Measurements from ENCODE around the gene DPYD. TPM values are rescaled to one million over a fixed set of nuclear protein-coding genes. Genes with fewer than 3 reads are reported as not detected.

DPYD gene
- total RNA-seq, 1 donor from 2014 or later = 8.8 TPM

DNA sequence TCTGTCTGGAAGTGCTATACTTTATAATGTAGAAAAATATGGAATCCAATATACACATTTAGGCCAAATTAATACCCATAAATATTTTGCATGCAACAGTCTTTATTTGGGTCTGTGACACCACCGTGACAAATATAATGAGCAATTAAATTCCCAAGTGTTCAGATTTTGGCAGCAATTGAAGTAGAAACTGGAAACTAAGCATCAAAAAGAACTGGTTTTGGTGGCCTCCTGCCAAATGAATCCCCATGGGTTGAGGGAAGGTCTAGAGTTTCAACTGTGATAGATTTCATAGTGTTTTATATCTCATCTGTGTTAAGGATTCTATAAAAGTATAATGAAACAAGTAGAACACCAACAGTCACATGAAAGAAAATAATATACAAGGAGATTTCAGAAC is 88.4 kb downstream of the DPYD start:
- Histone ChIP-seq H3K4me1 (ENCODE audit: insufficient read depth, low read length) (no peaks in the 10 kb centered on the region), H3K27me3 (ENCODE audit: insufficient read depth, low read length) (no peaks in the 10 kb centered on the region)
- FAIRE-seq = no peak

DNA sequence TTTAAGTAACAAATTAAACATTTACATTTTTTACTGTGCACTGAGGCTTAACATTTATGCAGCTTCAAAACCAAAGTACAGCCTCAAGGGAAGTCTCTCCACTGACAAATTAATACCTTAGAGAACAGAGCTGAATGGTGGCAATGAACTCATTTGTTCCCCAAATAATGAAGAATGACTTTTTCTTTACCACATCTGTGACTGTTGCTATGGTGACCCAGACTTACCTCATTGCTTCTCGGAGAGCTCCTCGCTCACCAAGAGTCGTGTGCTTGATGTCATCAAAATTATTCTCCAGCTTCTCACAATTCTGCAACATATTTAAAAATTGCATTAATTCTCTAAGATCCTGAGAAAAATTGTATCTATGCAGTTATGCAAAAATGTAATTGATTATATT is 92.9 kb downstream of the DPYD start:
- no peak for TF ChIP-seq EZH2 (IDR thresholded peaks at IDR 0.05; ENCODE audit: insufficient read depth, low read length)
- TF ChIP-seq, protein P1, sequence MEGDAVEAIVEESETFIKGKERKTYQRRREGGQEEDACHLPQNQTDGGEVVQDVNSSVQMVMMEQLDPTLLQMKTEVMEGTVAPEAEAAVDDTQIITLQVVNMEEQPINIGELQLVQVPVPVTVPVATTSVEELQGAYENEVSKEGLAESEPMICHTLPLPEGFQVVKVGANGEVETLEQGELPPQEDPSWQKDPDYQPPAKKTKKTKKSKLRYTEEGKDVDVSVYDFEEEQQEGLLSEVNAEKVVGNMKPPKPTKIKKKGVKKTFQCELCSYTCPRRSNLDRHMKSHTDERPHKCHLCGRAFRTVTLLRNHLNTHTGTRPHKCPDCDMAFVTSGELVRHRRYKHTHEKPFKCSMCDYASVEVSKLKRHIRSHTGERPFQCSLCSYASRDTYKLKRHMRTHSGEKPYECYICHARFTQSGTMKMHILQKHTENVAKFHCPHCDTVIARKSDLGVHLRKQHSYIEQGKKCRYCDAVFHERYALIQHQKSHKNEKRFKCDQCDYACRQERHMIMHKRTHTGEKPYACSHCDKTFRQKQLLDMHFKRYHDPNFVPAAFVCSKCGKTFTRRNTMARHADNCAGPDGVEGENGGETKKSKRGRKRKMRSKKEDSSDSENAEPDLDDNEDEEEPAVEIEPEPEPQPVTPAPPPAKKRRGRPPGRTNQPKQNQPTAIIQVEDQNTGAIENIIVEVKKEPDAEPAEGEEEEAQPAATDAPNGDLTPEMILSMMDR (IDR thresholded peaks at IDR 0.05; ENCODE audit: insufficient read depth, low read depth, low read length) = no peak
- Histone ChIP-seq H3K9me3 (ENCODE audit: insufficient read depth, low read depth, low read length) (no peaks in the 10 kb centered on the region), H3K4me2 (ENCODE audit: low read length) (no peak overlapping the region), H4K20me1 (ENCODE audit: insufficient read depth, low read length) (no peaks in the 10 kb centered on the region), H3K36me3 (ENCODE audit: insufficient read depth, low read length) (no peaks in the 10 kb centered on the region), H3K27ac (ENCODE audit: low read depth, low read length) (no peak overlapping the region), H3K4me3 (ENCODE audit: insufficient read depth, low read depth, low read length) (no peak overlapping the region), H3K79me2 (ENCODE audit: insufficient read depth, low read length) (no peaks in the 10 kb centered on the region), H3K9ac (ENCODE audit: low read length) (no peak overlapping the region), H3K27me3 (ENCODE audit: insufficient read depth, low read length) (no peaks in the 10 kb centered on the region), H3K4me1 (ENCODE audit: insufficient read depth, low read length) (no peaks in the 10 kb centered on the region), H2AFZ (ENCODE audit: low read depth, low read length) (no peak overlapping the region)
- Mint-ChIP-seq H3K27me3 (ENCODE audit: low read depth, unreplicated experiment) (no peaks in the 10 kb centered on the region), H3K4me3 (ENCODE audit: unreplicated experiment) (no peak overlapping the region), H3K9me3 (ENCODE audit: unreplicated experiment) (no peaks in the 10 kb centered on the region), H3K27ac (ENCODE audit: unreplicated experiment) (no peak overlapping the region), H3K4me1 (ENCODE audit: low read depth, unreplicated experiment) (peaks cover 3% of the 10 kb centered on the region), H3K36me3 (ENCODE audit: low read depth, unreplicated experiment) (no peaks in the 10 kb centered on the region)
- DNase-seq (ENCODE audit: low read depth) = peak; percentile 46
- no peak for FAIRE-seq

More for the DNA sequence above, 88.4 kb downstream of the DPYD start:
- H3K4me1 Mint-ChIP-seq (ENCODE audit: low read depth, unreplicated experiment) = peaks cover 5% of the 10 kb centered on the region
- no peak overlapping the region for H3K27ac Mint-ChIP-seq (ENCODE audit: unreplicated experiment)
- Histone ChIP-seq H2AFZ (ENCODE audit: low read depth, low read length) (no peak overlapping the region), H3K9ac (ENCODE audit: low read length) (no peak overlapping the region), H3K27ac (ENCODE audit: low read depth, low read length) (no peak overlapping the region), H3K9me3 (ENCODE audit: insufficient read depth, low read depth, low read length) (no peaks in the 10 kb centered on the region), H3K4me2 (ENCODE audit: low read length) (no peak overlapping the region), H3K79me2 (ENCODE audit: insufficient read depth, low read length) (no peaks in the 10 kb centered on the region), H3K4me3 (ENCODE audit: insufficient read depth, low read depth, low read length) (no peak overlapping the region), H3K36me3 (ENCODE audit: insufficient read depth, low read length) (no peaks in the 10 kb centered on the region), H4K20me1 (ENCODE audit: insufficient read depth, low read length) (no peaks in the 10 kb centered on the region)
- no peaks in the 10 kb centered on the region for H3K27me3 Mint-ChIP-seq (ENCODE audit: low read depth, unreplicated experiment)
- TF ChIP-seq EZH2 (IDR thresholded peaks at IDR 0.05; ENCODE audit: insufficient read depth, low read length) = no peak
- TF ChIP-seq, protein P1 (IDR thresholded peaks at IDR 0.05; ENCODE audit: insufficient read depth, low read depth, low read length) = no peak
- no peaks in the 10 kb centered on the region for H3K36me3 Mint-ChIP-seq (ENCODE audit: low read depth, unreplicated experiment)
- H3K4me3 Mint-ChIP-seq (ENCODE audit: unreplicated experiment) = no peak overlapping the region
- DNase-seq (ENCODE audit: low read depth) = peak; percentile 34
- H3K9me3 Mint-ChIP-seq (ENCODE audit: unreplicated experiment) = no peaks in the 10 kb centered on the region

DNA sequence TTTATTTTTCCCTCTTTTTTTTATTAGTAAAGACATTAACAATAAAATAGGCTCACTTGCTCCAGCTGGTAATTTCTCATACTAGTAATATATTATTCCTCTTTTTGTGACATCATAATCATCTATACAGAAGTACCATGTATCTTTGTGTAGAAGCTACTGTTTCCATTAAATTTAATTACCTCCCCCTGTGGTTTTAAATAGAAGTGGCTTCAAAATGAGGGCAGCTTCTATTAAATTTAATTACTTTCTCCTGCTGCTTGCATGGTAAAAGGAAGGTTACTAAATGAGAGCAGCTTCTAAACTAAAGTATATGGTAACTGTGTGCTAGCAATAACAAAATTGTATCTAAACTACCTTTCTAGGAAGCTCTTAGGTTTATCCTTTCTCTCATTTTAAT is 94.0 kb downstream of the DPYD start:
- Histone ChIP-seq H3K27me3 (ENCODE audit: insufficient read depth, low read length) (no peaks in the 10 kb centered on the region), H3K4me3 (ENCODE audit: insufficient read depth, low read depth, low read length) (no peak overlapping the region), H3K4me2 (ENCODE audit: low read length) (no peak overlapping the region), H3K79me2 (ENCODE audit: insufficient read depth, low read length) (no peaks in the 10 kb centered on the region), H3K27ac (ENCODE audit: low read depth, low read length) (no peak overlapping the region), H3K4me1 (ENCODE audit: insufficient read depth, low read length) (no peaks in the 10 kb centered on the region), H3K36me3 (ENCODE audit: insufficient read depth, low read length) (no peaks in the 10 kb centered on the region), H2AFZ (ENCODE audit: low read depth, low read length) (no peak overlapping the region), H3K9me3 (ENCODE audit: insufficient read depth, low read depth, low read length) (no peaks in the 10 kb centered on the region), H4K20me1 (ENCODE audit: insufficient read depth, low read length) (no peaks in the 10 kb centered on the region), H3K9ac (ENCODE audit: low read length) (no peak overlapping the region)
- Mint-ChIP-seq H3K4me1 (ENCODE audit: low read depth, unreplicated experiment) (peaks cover 3% of the 10 kb centered on the region), H3K27me3 (ENCODE audit: low read depth, unreplicated experiment) (no peaks in the 10 kb centered on the region), H3K27ac (ENCODE audit: unreplicated experiment) (no peak overlapping the region), H3K9me3 (ENCODE audit: unreplicated experiment) (no peaks in the 10 kb centered on the region), H3K36me3 (ENCODE audit: low read depth, unreplicated experiment) (no peaks in the 10 kb centered on the region), H3K4me3 (ENCODE audit: unreplicated experiment) (no peak overlapping the region)
- TF ChIP-seq, protein P1 (IDR thresholded peaks at IDR 0.05; ENCODE audit: insufficient read depth, low read depth, low read length) = no peak
- TF ChIP-seq EZH2 (IDR thresholded peaks at IDR 0.05; ENCODE audit: insufficient read depth, low read length) = no peak
- no peak for FAIRE-seq
- no peak for DNase-seq (ENCODE audit: low read depth)

Data from astrocyte (in vitro differentiated cells and primary cell).